ENCODE results near the gene WDR46.

Gene WDR46

DNA sequence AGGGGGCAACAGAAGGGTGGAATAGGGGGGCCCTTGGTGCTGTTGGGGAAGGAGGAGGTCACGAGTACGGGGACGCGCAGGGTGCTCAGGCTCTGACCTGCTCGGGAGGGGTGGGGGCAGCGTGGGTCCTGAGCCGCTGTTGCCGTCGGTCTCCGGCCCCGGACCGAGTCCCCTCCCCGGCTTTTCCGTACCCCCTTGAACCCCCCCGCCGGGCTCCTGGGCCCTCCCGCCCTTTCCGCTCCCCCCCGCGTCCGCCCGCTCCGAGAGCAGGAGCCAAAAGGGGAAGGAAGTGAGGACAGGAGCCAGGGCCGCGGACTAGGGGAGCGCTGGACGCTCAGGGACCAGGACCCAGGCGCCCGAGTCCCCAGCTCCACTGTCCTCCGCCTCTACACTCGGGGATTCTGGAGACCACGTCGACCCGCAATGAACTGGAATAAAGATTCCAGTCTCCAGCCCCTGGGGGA is 9.8 kb upstream of the WDR46 start, which contains the start of gene RGL2:
RGL2 (minus strand) TSS at position 170 of the 464 bp plus-strand sequence. CDS start 332 bp downstream, outside the sequence.
- H3K27ac ChIP-seq (ENCODE audit: low read length) = no peak within 1 kb of the TSS
- H3K4me1 ChIP-seq (ENCODE audit: control insufficient read depth, insufficient read depth, low read length) = peaks cover 3% of the 10 kb centered on the region; the same call in 1 of the 2 replicates
- peak within 1 kb of the TSS; percentile 85 for H3K4me3 ChIP-seq (ENCODE audit: low read length)
- H3K9me3 ChIP-seq (ENCODE audit: control insufficient read depth, insufficient read depth, low read length) = no peaks in the 10 kb centered on the region
- WGBS (ENCODE audit: insufficient coverage, insufficient read length) = no CpG with 5 or more reads among the region's 34 CpGs
- no peak for DNase-seq (ENCODE audit: low read depth, low spot score)
- no peaks in the 10 kb centered on the region for H3K27me3 ChIP-seq (ENCODE audit: control insufficient read depth, insufficient read depth, low read length)
- peaks cover 4% of the 10 kb centered on the region for H3K36me3 ChIP-seq (ENCODE audit: control insufficient read depth, insufficient read depth, low read length)

DNA sequence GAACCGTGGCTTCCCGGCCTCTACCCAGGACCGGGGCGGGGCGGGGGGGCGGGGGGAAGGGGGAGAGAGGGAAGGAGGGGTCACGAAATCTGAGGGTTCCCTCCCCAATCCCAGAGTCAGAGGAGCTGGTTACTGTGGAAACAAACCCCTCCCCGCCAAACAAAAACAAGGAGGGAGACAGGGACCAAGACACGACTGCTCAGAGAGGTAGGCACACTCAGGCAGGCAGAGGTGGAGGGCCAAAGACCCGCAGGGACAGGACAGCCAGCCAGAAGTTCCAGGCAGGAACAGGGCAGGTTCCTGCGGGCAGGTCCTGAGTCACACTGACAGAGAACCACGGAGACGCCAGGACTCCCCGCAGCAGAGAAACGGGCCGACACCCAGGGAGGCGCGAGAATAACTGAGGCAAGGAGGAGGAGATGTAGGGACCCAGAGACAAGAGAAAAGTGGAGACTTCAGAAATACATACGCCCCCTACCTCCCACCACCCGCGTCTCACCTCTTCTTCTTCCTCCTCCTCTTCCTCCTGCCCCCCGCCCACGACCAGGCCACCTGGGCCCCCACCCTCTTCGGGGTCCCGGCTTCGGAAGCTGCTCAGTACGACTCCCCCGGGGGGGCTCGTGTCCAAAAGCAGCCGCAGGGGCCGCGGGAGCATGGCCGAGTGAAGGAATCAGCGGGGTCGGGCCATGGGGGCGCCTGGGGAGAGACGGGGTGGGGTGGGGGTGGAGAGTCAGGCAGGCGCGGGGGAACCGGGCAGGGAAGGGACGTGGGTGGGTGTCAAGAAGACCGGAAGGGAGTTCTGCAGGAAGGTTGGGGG is 9.1 kb upstream of the WDR46 start:
- Histone ChIP-seq H3K27me3 (ENCODE audit: control insufficient read depth, insufficient read depth, low read length) (no peaks in the 10 kb centered on the region), H3K4me1 (ENCODE audit: control insufficient read depth, insufficient read depth, low read length) (peaks cover 3% of the 10 kb centered on the region; the same call in 1 of the 2 replicates), H3K9me3 (ENCODE audit: control insufficient read depth, insufficient read depth, low read length) (no peaks in the 10 kb centered on the region), H3K36me3 (ENCODE audit: control insufficient read depth, insufficient read depth, low read length) (peaks cover 6% of the 10 kb centered on the region), H3K4me3 (ENCODE audit: low read length) (peak overlapping the region; percentile 85; the same call in 1 of the 2 replicates), H3K27ac (ENCODE audit: low read length) (no peak overlapping the region)
- no peak for DNase-seq (ENCODE audit: low read depth, low spot score)
- WGBS (ENCODE audit: insufficient coverage, insufficient read length) = no CpG with 5 or more reads among the region's 42 CpGs

DNA sequence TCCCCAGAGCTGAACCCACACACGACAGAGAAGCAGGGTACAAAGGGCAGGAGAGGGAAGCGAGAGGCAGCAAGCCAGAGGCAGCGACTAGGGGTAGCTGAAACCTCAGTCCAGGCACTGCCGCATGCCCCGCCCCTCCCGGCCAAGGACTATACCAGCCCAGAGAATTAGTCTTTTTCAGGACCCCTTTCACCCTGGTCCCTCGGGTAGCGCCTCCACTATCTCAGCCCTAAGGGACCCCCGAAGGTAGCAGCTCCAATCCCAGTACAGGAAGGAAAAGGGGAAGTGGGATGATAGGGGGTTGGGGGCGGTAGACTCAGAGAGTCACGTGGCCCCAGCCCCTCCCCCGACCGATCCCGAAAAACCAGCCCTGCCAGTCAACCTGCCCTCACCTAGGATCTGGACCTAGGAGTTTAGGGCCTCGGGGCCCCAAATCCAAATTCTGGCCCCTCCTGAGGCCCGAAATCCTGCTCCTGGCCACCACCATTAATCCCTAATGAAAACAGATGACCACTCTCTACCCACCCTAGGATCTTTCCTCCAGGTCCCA is 8.4 kb upstream of the WDR46 start:
- Histone ChIP-seq H3K36me3 (ENCODE audit: control insufficient read depth, insufficient read depth, low read length) (peaks cover 7% of the 10 kb centered on the region), H3K27ac (ENCODE audit: low read length) (no peak overlapping the region), H3K4me3 (ENCODE audit: low read length) (peak overlapping the region; percentile 33; the same call in 1 of the 2 replicates), H3K27me3 (ENCODE audit: control insufficient read depth, insufficient read depth, low read length) (no peaks in the 10 kb centered on the region), H3K4me1 (ENCODE audit: control insufficient read depth, insufficient read depth, low read length) (peaks cover 3% of the 10 kb centered on the region; the same call in 1 of the 2 replicates), H3K9me3 (ENCODE audit: control insufficient read depth, insufficient read depth, low read length) (no peaks in the 10 kb centered on the region)
- no CpG with 5 or more reads among the region's 16 CpGs for WGBS (ENCODE audit: insufficient coverage, insufficient read length)
- no peak for DNase-seq (ENCODE audit: low read depth, low spot score)

DNA sequence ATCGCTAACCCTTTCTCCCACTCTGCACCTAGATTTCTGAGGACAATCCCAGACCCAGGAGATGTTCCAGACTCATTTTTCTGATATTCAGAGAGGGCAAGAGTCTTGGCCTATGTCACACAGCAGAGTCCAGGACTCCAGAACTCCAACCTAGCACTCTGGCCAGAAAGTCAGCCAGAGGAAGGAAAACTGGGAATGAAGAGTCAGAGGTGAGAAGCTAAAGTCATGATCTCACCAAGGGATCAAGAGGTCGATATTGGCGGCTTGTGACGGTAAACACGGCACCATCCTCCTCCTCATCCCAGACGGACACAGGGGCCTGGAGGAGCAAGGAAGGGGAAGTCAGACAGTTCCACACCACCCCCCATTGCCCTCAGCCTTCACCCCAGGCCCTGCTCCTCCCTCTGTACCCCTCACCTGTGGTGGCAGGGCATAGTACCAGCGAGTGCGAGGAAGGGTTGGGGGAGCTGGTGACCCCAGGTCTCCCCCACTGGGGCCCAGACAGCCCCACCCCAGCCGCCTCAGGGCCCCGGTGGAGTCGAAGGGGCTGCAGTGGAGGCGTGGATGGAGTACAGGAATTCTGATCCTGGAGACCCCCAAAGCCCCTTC is 7.9 kb upstream of the WDR46 start:
- whole genome bisulfite sequencing (ENCODE audit: insufficient coverage, insufficient read length) = no CpG with 5 or more reads among the region's 12 CpGs
- H3K4me1 ChIP-seq (ENCODE audit: control insufficient read depth, insufficient read depth, low read length) = peaks cover 3% of the 10 kb centered on the region; the same call in 1 of the 2 replicates
- H3K9me3 ChIP-seq (ENCODE audit: control insufficient read depth, insufficient read depth, low read length) = no peaks in the 10 kb centered on the region
- DNase-seq (ENCODE audit: low read depth, low spot score) = no peak
- no peak overlapping the region for H3K27ac ChIP-seq (ENCODE audit: low read length)
- peaks cover 13% of the 10 kb centered on the region for H3K36me3 ChIP-seq (ENCODE audit: control insufficient read depth, insufficient read depth, low read length)
- H3K4me3 ChIP-seq (ENCODE audit: low read length) = peak overlapping the region; percentile 33; the same call in 1 of the 2 replicates
- no peaks in the 10 kb centered on the region for H3K27me3 ChIP-seq (ENCODE audit: control insufficient read depth, insufficient read depth, low read length)

DNA sequence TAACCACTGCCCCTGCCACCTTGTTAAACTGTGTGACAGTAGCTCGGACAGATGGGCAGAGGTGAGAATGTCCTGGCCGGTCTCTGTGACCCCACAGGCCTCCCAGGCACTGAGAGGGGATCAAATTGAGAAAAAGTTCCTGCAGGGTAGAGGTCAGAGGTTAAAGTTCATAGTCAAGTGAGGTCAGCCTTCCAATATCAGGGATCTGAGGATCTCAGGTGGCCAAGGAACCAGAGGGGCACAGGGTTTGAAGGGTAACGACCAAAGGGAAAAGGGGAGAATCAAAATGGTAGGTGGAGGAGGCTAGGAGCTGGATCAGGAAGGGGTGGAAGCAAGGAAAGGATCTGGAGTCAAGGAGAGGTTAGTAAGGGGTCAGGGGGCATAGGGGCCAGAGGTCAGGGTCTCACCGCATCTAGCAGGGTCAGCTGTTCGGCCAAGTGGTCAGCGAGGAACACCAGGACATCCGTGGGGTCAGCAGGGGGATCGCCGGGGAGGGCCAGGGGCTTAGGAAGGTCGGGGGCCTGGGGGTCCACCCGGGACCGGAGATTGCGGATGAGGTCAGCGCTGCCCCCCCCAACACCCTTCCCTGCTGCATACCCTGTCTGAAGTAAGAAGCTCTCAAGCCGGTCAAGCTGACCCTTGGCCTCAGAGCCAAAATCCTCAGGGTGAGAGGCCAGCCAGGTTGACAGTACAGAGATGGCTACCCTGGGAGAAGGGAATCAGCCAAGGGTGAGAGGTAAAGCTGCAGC is 6.8 kb upstream of the WDR46 start:
- no peak overlapping the region for H3K27ac ChIP-seq (ENCODE audit: low read length)
- DNase-seq (ENCODE audit: low read depth, low spot score) = no peak

DNA sequence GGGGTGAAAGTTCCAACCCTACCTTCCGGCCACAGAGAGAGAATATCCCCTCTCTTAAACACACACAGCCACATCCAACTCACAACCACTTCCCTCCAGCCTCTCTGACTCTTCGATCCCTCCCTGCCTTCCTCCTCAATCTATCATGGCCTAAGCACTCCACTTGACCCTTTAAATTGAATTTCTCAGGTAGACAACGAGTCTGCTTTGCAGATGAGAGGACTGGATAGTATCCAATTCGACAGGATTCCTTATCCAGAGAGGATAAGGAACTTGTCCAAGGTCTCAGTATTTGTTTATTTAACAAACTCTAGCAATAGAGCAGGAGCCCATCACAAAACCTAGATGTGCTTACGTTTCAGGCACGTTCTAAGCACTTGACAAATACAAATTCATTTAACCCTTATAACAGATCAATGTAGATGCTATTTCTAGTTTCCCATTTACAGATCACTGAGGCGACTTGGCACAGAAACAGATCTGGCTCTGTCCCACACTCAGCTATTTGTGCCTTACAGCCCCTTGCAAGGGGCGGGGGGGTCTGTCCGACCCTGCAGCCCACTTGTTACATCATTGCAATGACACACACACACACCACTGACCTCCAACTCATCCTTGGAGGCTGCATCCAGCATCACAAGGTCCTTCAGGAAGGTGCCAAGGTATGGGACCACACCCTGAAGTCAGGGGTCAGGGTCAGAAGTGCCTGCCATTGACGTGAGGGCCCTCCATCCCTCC is 5.2 kb upstream of the WDR46 start:
- Histone ChIP-seq H3K4me3 (ENCODE audit: low read length) (no peak overlapping the region), H3K36me3 (ENCODE audit: control insufficient read depth, insufficient read depth, low read length) (peaks cover 18% of the 10 kb centered on the region), H3K27me3 (ENCODE audit: control insufficient read depth, insufficient read depth, low read length) (no peaks in the 10 kb centered on the region), H3K9me3 (ENCODE audit: control insufficient read depth, insufficient read depth, low read length) (no peaks in the 10 kb centered on the region; the same call in 1 of the 2 replicates), H3K27ac (ENCODE audit: low read length) (no peak overlapping the region), H3K4me1 (ENCODE audit: control insufficient read depth, insufficient read depth, low read length) (peaks cover 3% of the 10 kb centered on the region)
- DNase-seq (ENCODE audit: low read depth, low spot score) = no peak
- no CpG with 5 or more reads among the region's 10 CpGs for WGBS (ENCODE audit: insufficient coverage, insufficient read length)

More for the DNA sequence above, 6.8 kb upstream of the WDR46 start:
- Histone ChIP-seq H3K9me3 (ENCODE audit: control insufficient read depth, insufficient read depth, low read length) (no peaks in the 10 kb centered on the region), H3K4me3 (ENCODE audit: low read length) (no peak overlapping the region), H3K36me3 (ENCODE audit: control insufficient read depth, insufficient read depth, low read length) (peaks cover 18% of the 10 kb centered on the region), H3K27me3 (ENCODE audit: control insufficient read depth, insufficient read depth, low read length) (no peaks in the 10 kb centered on the region), H3K4me1 (ENCODE audit: control insufficient read depth, insufficient read depth, low read length) (peaks cover 3% of the 10 kb centered on the region; the same call in 1 of the 2 replicates)
- no CpG with 5 or more reads among the region's 15 CpGs for WGBS (ENCODE audit: insufficient coverage, insufficient read length)

DNA sequence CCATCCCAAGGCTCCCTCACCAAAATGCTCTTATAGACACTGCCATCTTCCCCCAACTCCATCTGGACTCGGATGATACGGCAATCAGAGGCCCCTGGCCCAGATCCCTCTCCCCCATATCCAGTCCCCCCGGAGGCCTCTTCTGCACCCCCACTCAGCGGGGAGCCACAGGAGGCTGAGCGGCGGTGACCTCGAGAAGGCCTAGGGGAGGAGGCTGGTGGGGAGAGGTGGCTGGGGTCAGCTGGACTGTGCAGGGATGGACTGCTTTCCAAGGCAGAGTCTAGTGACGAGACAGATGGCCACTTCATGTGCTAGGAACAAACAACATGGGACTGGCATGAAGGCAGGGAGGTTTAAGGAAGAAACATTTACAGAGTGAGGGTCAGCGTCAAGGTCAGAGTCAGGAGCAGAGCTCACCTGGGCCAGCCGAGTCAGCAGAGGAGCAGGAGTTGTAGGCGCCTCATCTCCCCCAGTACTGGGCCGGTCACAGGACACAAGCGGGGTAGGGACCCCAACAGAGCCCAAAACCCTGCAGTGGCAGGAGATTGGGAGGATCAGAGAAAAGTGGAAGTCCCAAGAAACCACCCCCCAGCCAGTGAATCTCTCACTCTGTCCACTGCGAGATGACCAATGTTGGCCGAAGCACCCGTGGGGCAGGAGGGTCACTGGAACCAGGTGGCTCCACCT is 4.1 kb upstream of the WDR46 start:
- Histone ChIP-seq H3K27me3 (ENCODE audit: control insufficient read depth, insufficient read depth, low read length) (no peaks in the 10 kb centered on the region), H3K4me1 (ENCODE audit: control insufficient read depth, insufficient read depth, low read length) (peaks cover 3% of the 10 kb centered on the region), H3K9me3 (ENCODE audit: control insufficient read depth, insufficient read depth, low read length) (no peaks in the 10 kb centered on the region; the same call in 1 of the 2 replicates), H3K36me3 (ENCODE audit: control insufficient read depth, insufficient read depth, low read length) (peaks cover 18% of the 10 kb centered on the region), H3K4me3 (ENCODE audit: low read length) (no peak overlapping the region), H3K27ac (ENCODE audit: low read length) (no peak overlapping the region)
- no CpG with 5 or more reads among the region's 16 CpGs for WGBS (ENCODE audit: insufficient coverage, insufficient read length)
- DNase-seq (ENCODE audit: low read depth, low spot score) = no peak

DNA sequence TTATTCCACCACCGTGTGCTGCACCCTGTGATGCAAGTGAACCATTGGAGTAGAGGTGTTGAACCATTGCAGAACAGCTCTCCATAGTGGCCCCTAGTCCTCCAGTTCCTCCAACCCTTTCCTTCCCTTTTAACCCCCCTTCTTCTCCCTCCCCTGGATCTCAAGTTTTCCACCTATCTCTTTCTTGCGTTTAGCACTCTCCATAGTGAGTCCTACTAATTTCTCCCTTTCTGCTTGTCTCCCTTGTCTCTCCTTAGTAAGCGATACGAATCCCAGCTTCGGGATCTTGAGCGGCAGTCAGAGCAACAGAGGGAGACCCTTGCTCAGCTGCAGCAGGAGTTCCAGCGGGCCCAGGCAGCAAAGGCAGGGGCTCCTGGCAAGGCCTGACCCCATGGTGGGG is 1.4 kb upstream of the WDR46 start:
- Histone ChIP-seq H3K27me3 (ENCODE audit: control insufficient read depth, insufficient read depth, low read length) (no peaks in the 10 kb centered on the region), H3K4me1 (ENCODE audit: control insufficient read depth, insufficient read depth, low read length) (no peaks in the 10 kb centered on the region; the same call in 1 of the 2 replicates), H3K4me3 (ENCODE audit: low read length) (no peak overlapping the region; the same call in 1 of the 2 replicates), H3K36me3 (ENCODE audit: control insufficient read depth, insufficient read depth, low read length) (peaks cover 28% of the 10 kb centered on the region), H3K27ac (ENCODE audit: low read length) (no peak overlapping the region), H3K9me3 (ENCODE audit: control insufficient read depth, insufficient read depth, low read length) (no peaks in the 10 kb centered on the region; the same call in 1 of the 2 replicates)
- no peak for DNase-seq (ENCODE audit: low read depth, low spot score)
- no CpG with 5 or more reads among the region's 7 CpGs for WGBS (ENCODE audit: insufficient coverage, insufficient read length)

DNA sequence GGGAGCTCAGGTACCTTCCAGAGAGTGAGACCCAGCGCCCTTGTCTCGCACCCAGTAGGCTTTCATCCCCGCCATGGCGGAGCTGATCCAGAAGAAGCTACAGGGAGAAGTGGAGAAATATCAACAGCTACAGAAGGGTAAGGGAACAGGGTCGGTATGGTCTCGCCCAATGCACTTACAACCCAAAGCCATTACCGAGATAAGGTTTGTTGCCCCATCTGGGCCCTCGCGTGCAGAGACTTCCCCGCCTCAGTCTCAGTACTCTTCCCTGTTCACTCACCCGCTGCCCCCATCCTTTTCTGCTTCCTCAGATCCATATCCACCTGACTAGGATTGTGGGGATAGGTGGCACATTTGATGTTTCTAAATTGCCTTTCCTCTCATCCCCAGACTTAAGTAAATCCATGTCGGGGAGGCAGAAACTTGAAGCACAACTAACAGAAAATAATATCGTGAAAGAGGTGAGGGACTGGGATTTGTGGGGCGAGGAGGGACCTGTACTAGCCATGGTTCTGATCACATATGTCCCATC is 811 bp upstream of the WDR46 start:
- peak overlapping the region; percentile 64 for H3K4me3 ChIP-seq (ENCODE audit: low read length)
- no CpG with 5 or more reads among the region's 14 CpGs for WGBS (ENCODE audit: insufficient coverage, insufficient read length)
- no peak overlapping the region for H3K27ac ChIP-seq (ENCODE audit: low read length)
- no peaks in the 10 kb centered on the region for H3K27me3 ChIP-seq (ENCODE audit: control insufficient read depth, insufficient read depth, low read length)
- H3K36me3 ChIP-seq (ENCODE audit: control insufficient read depth, insufficient read depth, low read length) = peaks cover 28% of the 10 kb centered on the region
- DNase-seq (ENCODE audit: low read depth, low spot score) = no peak
- no peaks in the 10 kb centered on the region; the same call in 1 of the 2 replicates for H3K9me3 ChIP-seq (ENCODE audit: control insufficient read depth, insufficient read depth, low read length)
- H3K4me1 ChIP-seq (ENCODE audit: control insufficient read depth, insufficient read depth, low read length) = no peaks in the 10 kb centered on the region; the same call in 1 of the 2 replicates

Data from iPS DF 6.9 (cell line).